Ishikawa (cell line): ENCODE measurements around the gene EHBP1L1.

Source experiments
- CEBPB ChIP-seq: IDR thresholded peaks from 2 replicates; pipeline ENCODE4 v1.6.1; 2012
- CREB1 ChIP-seq: IDR thresholded peaks from 2 replicates; pipeline ENCODE4 v1.6.1; 2012; ENCODE audit warnings: low read depth
- EGR1 ChIP-seq: IDR thresholded peaks from 2 replicates; pipeline ENCODE4 v1.6.1; 2012
- EP300 ChIP-seq: IDR thresholded peaks from 2 replicates; pipeline ENCODE4 v1.6.1; 2012; ENCODE audit warnings: borderline replicate concordance
- FOXM1 ChIP-seq: IDR thresholded peaks from 2 replicates; pipeline ENCODE4 v1.6.1; 2012; ENCODE audit warnings: low read depth, borderline replicate concordance
- NFIC ChIP-seq: IDR thresholded peaks from 2 replicates; pipeline ENCODE4 v1.6.1; 2012
- RAD21 ChIP-seq: IDR thresholded peaks from 2 replicates; pipeline ENCODE4 v1.6.1; 2012; ENCODE audit warnings: low read depth
- TAF1 ChIP-seq: IDR thresholded peaks from 2 replicates; pipeline ENCODE4 v1.6.1; 2012; ENCODE audit warnings: low read depth, mild to moderate bottlenecking
- TCF12 ChIP-seq: IDR thresholded peaks from 2 replicates; pipeline ENCODE4 v1.6.1; 2012; ENCODE audit warnings: low read depth
- TEAD4 ChIP-seq: IDR thresholded peaks from 2 replicates; pipeline ENCODE4 v1.6.1; 2012
- YY1 ChIP-seq: IDR thresholded peaks from 2 replicates; pipeline ENCODE4 v1.6.1; 2012; ENCODE audit warnings: low read depth
- ZBTB7A ChIP-seq: IDR thresholded peaks from 2 replicates; pipeline ENCODE4 v1.6.1; 2012; ENCODE audit warnings: low read depth
- TF ChIP-seq, protein P1 (sequence below): IDR thresholded peaks from 2 replicates; pipeline ENCODE4 v1.6.1; 2012; ENCODE audit warnings: low read depth, mild to moderate bottlenecking
- TF ChIP-seq, protein P2 (sequence below): IDR thresholded peaks from 2 replicates; pipeline ENCODE4 v1.6.1; 2012
- TF ChIP-seq, protein P3 (sequence below): IDR thresholded peaks from 2 replicates; pipeline ENCODE4 v1.6.1; 2012

EHBP1L1 gene

DNA sequence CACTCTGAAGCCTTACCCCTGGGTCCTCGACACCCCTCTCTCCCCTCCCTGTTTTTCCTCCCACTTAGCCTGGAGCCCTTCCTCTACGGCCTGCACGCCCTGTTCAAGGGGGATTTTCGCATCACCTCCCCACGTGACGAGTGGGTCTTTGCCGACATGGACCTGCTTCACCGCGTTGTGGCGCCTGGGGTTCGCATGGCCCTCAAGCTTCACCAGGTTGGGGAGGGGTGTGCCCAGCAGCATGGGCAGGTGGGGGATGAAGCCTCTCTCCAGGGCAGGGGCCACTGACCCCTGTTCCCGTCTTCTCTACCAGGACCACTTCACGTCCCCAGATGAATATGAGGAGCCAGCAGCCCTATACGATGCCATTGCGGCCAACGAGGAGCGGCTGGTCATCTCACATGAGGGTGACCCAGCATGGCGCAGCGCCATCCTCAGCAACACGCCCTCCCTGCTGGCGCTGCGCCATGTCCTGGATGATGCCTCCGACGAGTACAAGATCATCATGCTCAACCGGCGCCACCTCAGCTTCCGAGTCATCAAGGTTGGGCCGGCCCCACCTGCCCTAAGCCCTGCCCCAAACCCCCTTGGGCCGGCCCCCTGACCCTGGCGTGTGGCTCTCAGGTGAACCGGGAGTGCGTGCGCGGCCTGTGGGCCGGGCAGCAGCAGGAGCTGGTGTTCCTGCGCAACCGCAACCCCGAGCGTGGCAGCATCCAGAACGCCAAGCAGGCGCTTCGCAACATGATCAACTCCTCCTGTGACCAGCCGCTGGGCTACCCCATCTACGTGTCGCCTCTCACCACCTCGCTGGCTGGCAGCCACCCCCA lies 59.3 kb downstream of the EHBP1L1 start:
- TF ChIP-seq EGR1, result no peak
- no peak for TF ChIP-seq EP300
- TF ChIP-seq, protein P1, sequence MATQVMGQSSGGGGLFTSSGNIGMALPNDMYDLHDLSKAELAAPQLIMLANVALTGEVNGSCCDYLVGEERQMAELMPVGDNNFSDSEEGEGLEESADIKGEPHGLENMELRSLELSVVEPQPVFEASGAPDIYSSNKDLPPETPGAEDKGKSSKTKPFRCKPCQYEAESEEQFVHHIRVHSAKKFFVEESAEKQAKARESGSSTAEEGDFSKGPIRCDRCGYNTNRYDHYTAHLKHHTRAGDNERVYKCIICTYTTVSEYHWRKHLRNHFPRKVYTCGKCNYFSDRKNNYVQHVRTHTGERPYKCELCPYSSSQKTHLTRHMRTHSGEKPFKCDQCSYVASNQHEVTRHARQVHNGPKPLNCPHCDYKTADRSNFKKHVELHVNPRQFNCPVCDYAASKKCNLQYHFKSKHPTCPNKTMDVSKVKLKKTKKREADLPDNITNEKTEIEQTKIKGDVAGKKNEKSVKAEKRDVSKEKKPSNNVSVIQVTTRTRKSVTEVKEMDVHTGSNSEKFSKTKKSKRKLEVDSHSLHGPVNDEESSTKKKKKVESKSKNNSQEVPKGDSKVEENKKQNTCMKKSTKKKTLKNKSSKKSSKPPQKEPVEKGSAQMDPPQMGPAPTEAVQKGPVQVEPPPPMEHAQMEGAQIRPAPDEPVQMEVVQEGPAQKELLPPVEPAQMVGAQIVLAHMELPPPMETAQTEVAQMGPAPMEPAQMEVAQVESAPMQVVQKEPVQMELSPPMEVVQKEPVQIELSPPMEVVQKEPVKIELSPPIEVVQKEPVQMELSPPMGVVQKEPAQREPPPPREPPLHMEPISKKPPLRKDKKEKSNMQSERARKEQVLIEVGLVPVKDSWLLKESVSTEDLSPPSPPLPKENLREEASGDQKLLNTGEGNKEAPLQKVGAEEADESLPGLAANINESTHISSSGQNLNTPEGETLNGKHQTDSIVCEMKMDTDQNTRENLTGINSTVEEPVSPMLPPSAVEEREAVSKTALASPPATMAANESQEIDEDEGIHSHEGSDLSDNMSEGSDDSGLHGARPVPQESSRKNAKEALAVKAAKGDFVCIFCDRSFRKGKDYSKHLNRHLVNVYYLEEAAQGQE, result no peak
- TF ChIP-seq, protein P2, sequence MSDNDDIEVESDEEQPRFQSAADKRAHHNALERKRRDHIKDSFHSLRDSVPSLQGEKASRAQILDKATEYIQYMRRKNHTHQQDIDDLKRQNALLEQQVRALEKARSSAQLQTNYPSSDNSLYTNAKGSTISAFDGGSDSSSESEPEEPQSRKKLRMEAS, result no peak
- TF ChIP-seq TCF12, result no peak
- no peak for TF ChIP-seq TEAD4
- no peak for TF ChIP-seq NFIC
- TF ChIP-seq, protein P3, sequence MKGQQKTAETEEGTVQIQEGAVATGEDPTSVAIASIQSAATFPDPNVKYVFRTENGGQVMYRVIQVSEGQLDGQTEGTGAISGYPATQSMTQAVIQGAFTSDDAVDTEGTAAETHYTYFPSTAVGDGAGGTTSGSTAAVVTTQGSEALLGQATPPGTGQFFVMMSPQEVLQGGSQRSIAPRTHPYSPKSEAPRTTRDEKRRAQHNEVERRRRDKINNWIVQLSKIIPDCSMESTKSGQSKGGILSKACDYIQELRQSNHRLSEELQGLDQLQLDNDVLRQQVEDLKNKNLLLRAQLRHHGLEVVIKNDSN, result no peak
- no peak for TF ChIP-seq CREB1
- TF ChIP-seq ZBTB7A, result no peak
- TF ChIP-seq FOXM1, result no peak
- TF ChIP-seq TAF1, result no peak
- no peak for TF ChIP-seq RAD21
- no peak for TF ChIP-seq YY1
- TF ChIP-seq CEBPB, result no peak

DNA sequence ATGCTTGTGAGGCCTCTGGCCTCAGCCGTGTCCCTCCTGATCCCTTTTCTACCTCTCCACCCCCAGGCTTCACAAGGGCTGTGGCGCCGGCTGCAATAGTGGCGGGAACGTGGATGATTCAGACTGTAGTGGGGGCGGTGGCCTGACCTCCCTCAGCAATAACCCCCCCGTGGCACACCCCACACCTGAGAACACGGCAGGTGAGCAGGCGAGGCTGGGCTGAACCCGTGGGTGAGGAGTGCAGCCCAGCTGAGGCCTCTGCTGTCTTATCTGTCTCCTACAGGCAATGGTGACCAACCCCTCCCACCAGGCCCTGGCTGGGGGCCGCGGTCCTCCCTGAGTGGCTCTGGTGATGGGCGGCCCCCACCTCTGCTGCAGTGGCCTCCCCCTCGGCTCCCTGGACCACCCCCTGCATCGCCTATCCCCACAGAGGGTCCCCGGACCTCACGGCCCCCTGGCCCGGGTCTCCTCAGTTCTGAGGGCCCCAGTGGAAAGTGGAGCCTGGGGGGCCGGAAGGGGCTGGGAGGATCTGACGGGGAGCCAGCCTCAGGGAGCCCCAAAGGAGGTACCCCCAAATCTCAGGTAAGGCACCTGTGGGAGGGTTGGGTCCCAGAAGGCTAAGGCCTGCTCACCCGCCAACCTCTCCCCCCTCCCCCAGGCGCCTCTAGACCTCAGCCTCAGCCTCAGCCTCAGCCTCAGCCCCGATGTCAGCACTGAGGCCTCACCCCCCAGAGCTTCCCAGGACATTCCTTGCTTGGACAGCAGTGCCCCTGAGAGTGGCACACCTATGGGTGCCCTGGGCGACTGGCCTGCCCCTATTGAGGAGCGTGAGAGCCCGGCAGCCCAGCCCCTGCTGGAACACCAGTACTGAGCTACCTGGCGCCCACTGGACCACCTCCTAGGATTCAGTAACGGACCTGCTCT lies 60.5 kb downstream of the EHBP1L1 start:
- no peak for TF ChIP-seq CREB1
- no peak for TF ChIP-seq FOXM1
- TF ChIP-seq CEBPB, result no peak
- no peak for TF ChIP-seq EP300
- TF ChIP-seq TAF1, result no peak
- no peak for TF ChIP-seq YY1
- TF ChIP-seq RAD21, result no peak
- no peak for TF ChIP-seq ZBTB7A
- TF ChIP-seq EGR1, result no peak
- TF ChIP-seq TCF12, result no peak
- no peak for TF ChIP-seq TEAD4
- TF ChIP-seq, protein P2, result no peak
- TF ChIP-seq, protein P1, result no peak

DNA sequence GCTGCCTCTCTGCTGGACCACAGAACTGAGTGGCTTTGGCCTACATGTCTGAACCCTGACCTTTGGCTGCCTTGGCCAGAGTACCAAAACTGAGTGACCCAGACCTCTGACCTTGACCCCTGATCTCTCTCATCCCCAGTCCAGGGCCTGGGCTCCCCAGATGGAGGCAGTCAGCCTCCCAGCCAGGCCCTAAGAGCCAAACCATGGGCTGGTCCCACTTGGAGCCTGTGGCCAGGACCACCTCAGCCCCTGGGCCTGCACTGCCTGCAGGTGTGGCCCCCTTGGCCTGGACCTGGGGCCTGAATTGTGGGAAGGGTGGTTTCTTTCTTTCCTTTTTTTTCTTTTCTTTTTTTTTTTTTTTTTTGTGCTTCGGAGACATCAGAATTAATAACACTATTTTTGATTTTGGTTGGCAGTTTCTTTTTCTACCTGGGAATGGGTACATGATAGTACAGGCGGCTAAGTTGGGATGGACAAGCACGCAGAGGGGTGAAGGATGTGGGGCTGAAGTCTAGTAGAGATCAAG lies 61.2 kb downstream of the EHBP1L1 start:
- no peak for TF ChIP-seq FOXM1
- TF ChIP-seq, protein P3, result no peak
- no peak for TF ChIP-seq EP300
- TF ChIP-seq, protein P1, result no peak
- TF ChIP-seq TEAD4, result no peak
- TF ChIP-seq, protein P2, result no peak
- TF ChIP-seq CEBPB, result no peak
- TF ChIP-seq RAD21, result no peak
- TF ChIP-seq TCF12, result no peak
